ENCODE data around the gene SNX20.

DNA sequence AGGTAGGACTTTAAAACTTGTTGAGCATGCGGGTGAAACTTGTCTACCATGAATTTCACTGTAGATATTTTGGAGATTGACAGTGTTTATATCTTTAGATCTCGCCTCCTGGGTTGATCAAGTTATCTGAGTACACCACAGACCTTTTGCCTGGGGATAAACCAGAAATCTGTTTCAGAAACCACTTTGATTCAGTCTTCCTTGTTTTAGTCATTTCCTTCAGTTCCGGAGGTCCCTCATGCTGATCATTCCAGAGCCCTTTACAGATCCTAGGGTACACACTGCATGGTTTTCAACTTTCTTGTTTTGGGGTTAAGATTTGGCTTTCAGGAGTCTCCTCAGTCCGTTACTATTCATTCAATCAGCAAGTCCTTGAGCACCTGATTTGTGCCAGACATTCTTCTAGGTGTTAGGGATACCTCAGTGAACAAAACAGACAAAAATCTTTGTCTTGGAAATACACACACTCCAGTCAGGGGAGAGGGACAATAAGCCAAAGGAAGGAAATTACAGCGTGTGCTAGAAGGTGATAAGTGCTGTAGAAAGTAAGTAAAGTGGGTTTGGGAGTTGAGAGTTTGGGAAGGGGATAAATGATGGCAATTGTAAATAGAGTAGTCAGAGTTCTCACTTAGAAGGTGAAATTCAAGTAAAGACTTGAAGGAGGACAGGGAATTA lies 24.5 kb upstream of the SNX20 start:
- TF ChIP-seq, protein P1, sequence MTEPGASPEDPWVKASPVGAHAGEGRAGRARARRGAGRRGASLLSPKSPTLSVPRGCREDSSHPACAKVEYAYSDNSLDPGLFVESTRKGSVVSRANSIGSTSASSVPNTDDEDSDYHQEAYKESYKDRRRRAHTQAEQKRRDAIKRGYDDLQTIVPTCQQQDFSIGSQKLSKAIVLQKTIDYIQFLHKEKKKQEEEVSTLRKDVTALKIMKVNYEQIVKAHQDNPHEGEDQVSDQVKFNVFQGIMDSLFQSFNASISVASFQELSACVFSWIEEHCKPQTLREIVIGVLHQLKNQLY (CRISPR knock-in tag; IDR thresholded peaks at IDR 0.05) = no peak
- TF ChIP-seq ZNF207 (IDR thresholded peaks at IDR 0.05; ENCODE audit: borderline replicate concordance) = no peak
- TF ChIP-seq, protein P2, sequence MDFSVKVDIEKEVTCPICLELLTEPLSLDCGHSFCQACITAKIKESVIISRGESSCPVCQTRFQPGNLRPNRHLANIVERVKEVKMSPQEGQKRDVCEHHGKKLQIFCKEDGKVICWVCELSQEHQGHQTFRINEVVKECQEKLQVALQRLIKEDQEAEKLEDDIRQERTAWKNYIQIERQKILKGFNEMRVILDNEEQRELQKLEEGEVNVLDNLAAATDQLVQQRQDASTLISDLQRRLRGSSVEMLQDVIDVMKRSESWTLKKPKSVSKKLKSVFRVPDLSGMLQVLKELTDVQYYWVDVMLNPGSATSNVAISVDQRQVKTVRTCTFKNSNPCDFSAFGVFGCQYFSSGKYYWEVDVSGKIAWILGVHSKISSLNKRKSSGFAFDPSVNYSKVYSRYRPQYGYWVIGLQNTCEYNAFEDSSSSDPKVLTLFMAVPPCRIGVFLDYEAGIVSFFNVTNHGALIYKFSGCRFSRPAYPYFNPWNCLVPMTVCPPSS (IDR thresholded peaks at IDR 0.05) = no peak
- no peak for TF ChIP-seq HNRNPK (IDR thresholded peaks at IDR 0.05; ENCODE audit: low read depth, low read length, poor library complexity, severe bottlenecking)
- no peak for TF ChIP-seq ZNF644 (CRISPR knock-in tag; IDR thresholded peaks at IDR 0.05; ENCODE audit: low read depth)
- no peak for TF ChIP-seq ZSCAN30 (CRISPR knock-in tag; IDR thresholded peaks at IDR 0.05)
- TF ChIP-seq SAFB2 (CRISPR knock-in tag; IDR thresholded peaks at IDR 0.05; ENCODE audit: borderline replicate concordance, low read depth) = no peak

Measured in HepG2 (cell line).